22Rv1 (cell line): ENCODE data around the gene LTA4H.

Experiments used
- CTCF ChIP-seq: fragments of 450-650 bp; IDR thresholded peaks from 2 replicates; pipeline ENCODE4 v1.5.1; 2017; ENCODE audit warnings: mild to moderate bottlenecking
- ZFX ChIP-seq: fragments of 450-650 bp; IDR thresholded peaks from 2 replicates; pipeline ENCODE4 v1.6.1; 2017; ENCODE audit warnings: antibody characterized with exemption, borderline replicate concordance

- TF ChIP-seq CTCF (no peak), ZFX (no peak)
These were observed 635 bp downstream of the LTA4H start for GRCh38 chr12:96034621-96035282.
